GM12874 (cell line): ENCODE data around the gene CKLF.

Experiments used
- TF ChIP-seq, protein P1 (sequence below): IDR thresholded peaks from 2 replicates; pipeline ENCODE4 v1.5.1; 2011; ENCODE audit warnings: low read depth, mild to moderate bottlenecking, control low read depth, low read length, moderate library complexity; ENCODE audit not compliant: insufficient read depth

CKLF gene, protein sequence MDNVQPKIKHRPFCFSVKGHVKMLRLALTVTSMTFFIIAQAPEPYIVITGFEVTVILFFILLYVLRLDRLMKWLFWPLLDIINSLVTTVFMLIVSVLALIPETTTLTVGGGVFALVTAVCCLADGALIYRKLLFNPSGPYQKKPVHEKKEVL

DNA sequence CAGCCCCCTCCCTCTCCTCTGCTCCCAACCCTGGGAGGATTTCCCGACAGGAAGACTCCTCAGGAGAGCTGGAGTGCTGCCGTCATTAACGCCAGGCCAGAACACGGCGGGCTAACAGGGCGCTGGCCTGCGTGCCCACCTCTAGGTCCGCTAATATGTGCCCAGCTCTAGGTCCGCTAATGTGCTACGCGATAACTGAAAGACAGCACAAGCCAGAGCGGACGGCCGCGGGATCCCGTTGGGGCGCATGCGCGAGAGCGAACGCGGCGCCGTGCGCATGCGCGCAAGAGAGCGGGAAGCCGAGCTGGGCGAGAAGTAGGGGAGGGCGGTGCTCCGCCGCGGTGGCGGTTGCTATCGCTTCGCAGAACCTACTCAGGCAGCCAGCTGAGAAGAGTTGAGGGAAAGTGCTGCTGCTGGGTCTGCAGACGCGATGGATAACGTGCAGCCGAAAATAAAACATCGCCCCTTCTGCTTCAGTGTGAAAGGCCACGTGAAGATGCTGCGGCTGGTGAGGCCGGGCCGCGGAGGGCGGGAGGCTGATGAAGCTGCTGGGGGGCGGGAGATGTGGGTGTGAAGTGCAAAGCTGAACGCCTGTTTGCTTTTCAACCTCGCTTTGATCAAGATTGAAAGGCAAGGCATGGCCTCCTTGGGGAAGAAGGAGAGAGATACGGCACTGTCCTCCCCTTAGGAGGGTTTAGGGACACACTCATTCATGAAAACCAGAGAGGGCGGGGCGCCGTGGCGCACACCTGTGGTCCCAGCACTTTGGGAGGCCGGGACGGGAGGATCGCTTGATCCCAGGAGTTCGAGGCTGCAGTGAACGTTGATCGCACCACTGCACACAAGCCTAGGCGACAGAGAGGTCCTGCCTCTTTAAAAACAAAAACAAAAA, at the start of gene CKLF:
Gene CKLF (plus strand): TSS at position 291 of the 892 bp plus-strand sequence. CDS start 140 bp downstream, at position 431.
- TF ChIP-seq, protein P1, sequence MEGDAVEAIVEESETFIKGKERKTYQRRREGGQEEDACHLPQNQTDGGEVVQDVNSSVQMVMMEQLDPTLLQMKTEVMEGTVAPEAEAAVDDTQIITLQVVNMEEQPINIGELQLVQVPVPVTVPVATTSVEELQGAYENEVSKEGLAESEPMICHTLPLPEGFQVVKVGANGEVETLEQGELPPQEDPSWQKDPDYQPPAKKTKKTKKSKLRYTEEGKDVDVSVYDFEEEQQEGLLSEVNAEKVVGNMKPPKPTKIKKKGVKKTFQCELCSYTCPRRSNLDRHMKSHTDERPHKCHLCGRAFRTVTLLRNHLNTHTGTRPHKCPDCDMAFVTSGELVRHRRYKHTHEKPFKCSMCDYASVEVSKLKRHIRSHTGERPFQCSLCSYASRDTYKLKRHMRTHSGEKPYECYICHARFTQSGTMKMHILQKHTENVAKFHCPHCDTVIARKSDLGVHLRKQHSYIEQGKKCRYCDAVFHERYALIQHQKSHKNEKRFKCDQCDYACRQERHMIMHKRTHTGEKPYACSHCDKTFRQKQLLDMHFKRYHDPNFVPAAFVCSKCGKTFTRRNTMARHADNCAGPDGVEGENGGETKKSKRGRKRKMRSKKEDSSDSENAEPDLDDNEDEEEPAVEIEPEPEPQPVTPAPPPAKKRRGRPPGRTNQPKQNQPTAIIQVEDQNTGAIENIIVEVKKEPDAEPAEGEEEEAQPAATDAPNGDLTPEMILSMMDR = no peak

DNA sequence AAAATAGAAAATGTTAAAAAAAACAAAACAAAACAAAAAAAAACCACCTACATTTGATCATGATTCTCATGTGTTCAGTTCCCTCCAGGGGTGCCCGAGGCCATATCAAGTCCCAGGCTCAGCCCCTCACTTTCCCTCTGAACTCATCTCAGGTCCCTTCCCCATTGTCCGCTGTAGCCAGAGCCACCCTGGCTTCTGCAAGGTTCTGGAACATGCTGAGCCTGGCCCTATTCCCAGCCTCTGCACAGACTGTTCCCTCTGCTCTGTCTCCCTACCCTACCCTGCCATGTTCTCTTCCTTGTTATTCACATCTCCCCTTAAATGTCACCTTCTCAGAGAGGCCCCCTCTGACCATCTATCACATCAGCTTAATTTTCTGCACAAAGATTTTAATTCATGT, 49.3 kb upstream of the CKLF start:
- TF ChIP-seq, protein P1 = no peak

DNA sequence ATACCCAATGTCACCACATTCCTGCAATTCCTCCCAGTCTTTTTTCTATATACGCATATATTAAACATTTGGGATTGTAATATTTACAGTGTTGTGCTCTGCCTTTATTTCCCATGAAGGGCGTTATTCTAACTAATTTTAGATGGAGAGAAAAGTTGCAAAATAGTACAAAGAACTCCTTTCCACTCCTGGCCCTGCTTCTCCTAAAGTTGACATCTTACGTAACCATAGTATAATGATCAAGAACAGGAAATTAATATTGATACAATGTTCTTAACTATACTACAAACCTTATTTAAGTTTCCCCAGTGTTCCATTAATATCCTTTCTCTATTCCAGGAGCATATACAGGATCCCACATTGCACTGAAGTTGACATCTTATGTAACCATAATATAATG, 48.8 kb upstream of the CKLF start:
- TF ChIP-seq, protein P1 = no peak

DNA sequence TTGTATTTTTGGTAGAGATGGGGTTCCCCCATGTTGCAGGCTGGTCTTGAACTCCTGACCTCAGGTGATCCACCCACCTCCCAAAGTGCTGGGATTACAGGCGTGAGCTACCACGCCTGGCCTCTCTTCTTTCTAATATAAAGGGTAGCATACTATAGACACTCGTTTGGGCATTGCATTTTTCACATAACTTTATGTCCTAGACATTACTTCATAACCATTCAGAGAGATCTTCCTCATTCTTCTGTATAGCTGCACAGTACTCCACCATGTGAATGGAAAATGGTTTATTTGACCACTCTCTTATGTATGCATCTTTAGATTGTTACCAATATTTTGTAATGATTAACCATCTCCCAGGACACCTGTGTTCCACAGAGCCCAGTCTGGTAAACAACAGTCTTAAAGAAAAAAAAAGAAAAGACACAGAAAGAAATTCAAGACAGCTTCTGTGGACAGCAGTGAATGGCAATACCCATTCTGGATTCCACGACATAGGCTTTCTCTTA, 44.6 kb upstream of the CKLF start:
- TF ChIP-seq, protein P1 = no peak

DNA sequence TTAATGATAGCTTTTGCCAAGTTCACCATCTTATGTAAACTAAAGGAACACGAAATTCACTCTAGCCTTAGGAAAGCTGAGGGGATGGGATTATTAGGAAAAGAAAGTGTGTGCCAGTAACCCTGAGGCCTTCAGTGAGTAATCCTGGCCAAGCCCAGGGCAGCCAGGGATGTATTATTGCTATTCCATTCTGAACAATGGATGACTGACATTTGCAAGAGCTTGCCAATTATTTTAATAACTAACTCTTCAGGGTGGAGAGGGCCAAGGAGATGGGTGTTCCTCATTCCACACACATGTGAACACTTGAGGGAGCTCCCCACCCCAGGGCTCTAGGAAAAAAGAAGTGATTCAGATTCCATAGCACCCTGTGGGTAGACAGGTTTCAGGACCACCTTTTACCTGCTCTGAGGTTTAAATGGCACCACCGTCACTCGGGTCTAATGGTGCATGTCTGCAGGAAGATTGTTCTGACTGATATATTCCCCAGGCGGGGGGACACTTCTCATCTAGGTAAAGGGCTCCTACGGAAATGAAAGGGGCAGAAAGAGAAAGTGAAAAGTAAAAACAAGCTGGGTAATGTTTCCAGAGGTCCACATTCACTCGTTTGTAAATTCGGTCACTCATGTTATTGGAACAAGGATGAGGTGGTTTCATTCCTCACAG, 44.0 kb upstream of the CKLF start:
- TF ChIP-seq, protein P1 = no peak

DNA sequence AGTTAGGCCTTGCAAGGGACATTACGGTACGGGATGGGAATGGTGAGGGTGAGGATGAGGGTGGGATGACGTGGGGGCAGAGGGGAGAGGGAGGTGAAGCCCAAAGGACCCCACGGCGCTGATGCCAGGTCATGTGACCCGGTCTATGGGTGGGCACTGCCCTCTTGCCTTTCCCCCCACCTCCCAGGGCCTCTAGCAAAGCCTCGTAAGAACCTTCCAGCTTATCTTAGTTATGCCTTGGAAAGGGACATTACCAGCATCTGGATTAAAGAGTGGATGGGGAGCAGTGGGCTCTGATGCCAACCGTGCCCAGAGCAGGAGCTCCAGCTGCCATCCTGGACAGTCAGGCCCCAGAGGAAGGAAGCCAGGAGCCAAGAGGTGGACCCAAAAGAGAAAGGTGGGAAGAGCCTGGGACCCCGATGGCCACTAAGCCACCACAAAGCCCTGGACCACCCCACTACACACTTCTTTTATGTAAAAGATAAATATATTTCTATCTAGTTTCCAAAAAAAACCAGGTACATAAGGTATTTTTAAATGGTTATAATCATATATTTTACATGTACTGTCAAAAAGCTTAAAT, 43.4 kb upstream of the CKLF start:
- TF ChIP-seq, protein P1 = no peak

DNA sequence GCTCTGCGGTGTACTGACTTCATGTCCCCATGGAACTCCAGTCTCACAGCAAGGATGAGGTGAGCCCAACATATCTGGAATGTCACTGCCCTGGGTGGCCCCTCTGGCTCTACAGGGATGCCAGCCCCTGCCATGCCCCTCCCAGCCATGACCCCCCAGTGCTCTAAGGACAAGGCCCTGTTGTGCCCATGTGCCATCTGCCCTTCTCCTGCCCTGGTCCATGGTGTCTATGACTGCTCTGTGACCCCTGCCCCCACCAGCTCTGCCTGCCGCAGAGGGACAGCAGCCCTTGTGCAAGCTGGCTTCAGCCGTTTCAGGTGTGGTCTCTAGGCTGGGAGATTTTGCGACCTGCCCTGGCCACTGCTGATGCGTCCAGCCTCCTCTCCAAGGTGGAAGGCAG, 42.8 kb upstream of the CKLF start:
- TF ChIP-seq, protein P1 = no peak
